Kidney epithelial cell (primary cell): ENCODE measurements around the gene RAP1GAP. TPM values are rescaled to one million over a fixed set of nuclear protein-coding genes. Genes with fewer than 3 reads are reported as not detected.

Experiments used
- DNase-seq: peaks from one replicate; pipeline ENCODE4 v3.0.0-alpha.2; 2010; ENCODE audit warnings: low read depth
- H3K27me3 ChIP-seq: 2 replicates; pipeline ENCODE4 v1.6.0; 2011; ENCODE audit warnings: low read length; ENCODE audit not compliant: control insufficient read depth, insufficient read depth
- H3K36me3 ChIP-seq: 2 replicates; pipeline ENCODE4 v1.5.1; 2011; ENCODE audit warnings: low read length; ENCODE audit not compliant: control insufficient read depth, insufficient read depth
- H3K4me3 ChIP-seq: 2 replicates; pipeline ENCODE4 v1.5.1; 2011; ENCODE audit warnings: low read depth, mild to moderate bottlenecking, control low read depth, low read length
- total RNA-seq: library from RNA; depleted of rRNA; stranded (reverse); fragments of >200 nt; gene quantifications from 2 replicates; pipeline ENCODE4 v1.2.3, GENCODE V29; 2015
- TF ChIP-seq, protein P1 (sequence below): IDR thresholded peaks from 2 replicates; pipeline ENCODE4 v1.5.1; 2011; ENCODE audit warnings: mild to moderate bottlenecking, moderate library complexity, low read length, control low read depth, inconsistent platforms; ENCODE audit not compliant: insufficient read depth, poor library complexity, severe bottlenecking

Gene RAP1GAP
- total RNA-seq, 1 donor from 2014 or later = 7.1 TPM

DNA sequence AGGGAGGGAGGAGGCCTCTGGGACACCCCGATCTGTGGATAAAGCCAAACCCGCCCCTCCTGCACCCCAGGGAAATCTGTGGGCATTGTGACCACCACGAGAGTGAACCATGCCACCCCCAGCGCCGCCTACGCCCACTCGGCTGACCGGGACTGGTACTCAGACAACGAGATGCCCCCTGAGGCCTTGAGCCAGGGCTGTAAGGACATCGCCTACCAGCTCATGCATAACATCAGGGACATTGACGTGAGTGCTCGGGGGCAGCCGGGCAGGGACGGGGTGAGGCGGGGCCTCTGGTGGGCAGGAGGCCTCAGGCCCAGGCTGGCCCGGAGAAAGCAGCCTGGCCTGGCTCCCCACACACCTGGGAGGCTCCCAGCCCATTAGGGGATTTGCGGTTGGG lies 105.2 kb downstream of the RAP1GAP start:
- no peak for DNase-seq
- TF ChIP-seq, protein P1, sequence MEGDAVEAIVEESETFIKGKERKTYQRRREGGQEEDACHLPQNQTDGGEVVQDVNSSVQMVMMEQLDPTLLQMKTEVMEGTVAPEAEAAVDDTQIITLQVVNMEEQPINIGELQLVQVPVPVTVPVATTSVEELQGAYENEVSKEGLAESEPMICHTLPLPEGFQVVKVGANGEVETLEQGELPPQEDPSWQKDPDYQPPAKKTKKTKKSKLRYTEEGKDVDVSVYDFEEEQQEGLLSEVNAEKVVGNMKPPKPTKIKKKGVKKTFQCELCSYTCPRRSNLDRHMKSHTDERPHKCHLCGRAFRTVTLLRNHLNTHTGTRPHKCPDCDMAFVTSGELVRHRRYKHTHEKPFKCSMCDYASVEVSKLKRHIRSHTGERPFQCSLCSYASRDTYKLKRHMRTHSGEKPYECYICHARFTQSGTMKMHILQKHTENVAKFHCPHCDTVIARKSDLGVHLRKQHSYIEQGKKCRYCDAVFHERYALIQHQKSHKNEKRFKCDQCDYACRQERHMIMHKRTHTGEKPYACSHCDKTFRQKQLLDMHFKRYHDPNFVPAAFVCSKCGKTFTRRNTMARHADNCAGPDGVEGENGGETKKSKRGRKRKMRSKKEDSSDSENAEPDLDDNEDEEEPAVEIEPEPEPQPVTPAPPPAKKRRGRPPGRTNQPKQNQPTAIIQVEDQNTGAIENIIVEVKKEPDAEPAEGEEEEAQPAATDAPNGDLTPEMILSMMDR = no peak
- no peak overlapping the region for H3K4me3 ChIP-seq
- no peaks in the 10 kb centered on the region for H3K27me3 ChIP-seq
- H3K36me3 ChIP-seq = no peaks in the 10 kb centered on the region

DNA sequence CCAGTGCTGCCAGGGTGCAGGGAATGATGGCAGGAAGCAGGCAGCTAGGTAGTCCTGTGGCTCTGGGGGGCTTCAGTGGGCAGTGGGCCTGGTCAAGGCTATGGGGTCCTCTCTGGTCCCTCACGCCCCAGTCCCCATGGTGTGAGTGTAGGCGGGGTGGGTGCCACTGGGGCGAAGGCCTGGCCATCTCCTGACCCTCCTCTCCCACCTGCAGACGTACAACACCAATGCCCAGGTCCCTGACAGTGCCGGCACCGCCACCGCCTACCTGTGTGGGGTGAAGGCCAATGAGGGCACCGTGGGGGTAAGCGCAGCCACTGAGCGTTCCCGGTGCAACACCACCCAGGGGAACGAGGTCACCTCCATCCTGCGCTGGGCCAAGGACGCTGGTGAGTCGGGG lies 106.3 kb downstream of the RAP1GAP start:
- no peak for DNase-seq
- Histone ChIP-seq H3K36me3 (no peaks in the 10 kb centered on the region), H3K4me3 (no peak overlapping the region), H3K27me3 (no peaks in the 10 kb centered on the region)
- TF ChIP-seq, protein P1 = no peak

DNA sequence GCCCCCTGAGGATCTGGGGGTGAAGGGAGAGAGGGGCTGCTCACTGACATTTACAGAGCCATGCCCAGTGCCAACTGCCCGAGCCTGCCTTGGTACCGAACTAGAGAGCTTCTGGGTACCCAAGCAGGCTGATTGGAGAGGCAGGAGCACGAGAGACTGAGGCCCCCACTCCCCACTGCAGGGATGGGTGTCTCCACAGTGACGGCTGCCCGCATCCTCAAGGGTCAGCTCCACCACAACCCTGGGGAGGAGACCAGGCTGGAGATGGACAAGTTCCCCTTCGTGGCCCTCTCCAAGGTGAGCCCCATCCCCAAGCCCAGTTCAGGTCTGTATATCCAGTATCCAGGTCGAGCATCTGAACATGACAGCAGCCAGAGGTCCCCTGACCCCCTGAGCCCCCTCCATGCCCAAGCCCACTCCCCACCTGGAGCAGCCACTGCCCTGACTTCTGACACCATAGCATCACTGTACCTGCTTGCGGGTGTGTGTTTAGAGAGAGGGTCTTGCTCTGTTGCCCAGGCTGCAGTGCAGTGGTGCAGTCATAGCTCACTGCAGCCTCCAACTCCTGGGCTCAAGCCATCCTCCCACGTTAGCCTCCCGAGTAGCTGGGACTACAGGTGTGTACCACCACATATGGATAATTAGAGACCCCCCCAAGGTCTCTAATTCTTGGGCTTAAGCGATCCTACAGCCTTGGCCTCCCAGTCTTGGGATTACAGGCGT lies 108.1 kb downstream of the RAP1GAP start:
- H3K4me3 ChIP-seq = no peak overlapping the region
- no peaks in the 10 kb centered on the region for H3K36me3 ChIP-seq
- H3K27me3 ChIP-seq = no peaks in the 10 kb centered on the region
- TF ChIP-seq, protein P1 = no peak
- no peak for DNase-seq

DNA sequence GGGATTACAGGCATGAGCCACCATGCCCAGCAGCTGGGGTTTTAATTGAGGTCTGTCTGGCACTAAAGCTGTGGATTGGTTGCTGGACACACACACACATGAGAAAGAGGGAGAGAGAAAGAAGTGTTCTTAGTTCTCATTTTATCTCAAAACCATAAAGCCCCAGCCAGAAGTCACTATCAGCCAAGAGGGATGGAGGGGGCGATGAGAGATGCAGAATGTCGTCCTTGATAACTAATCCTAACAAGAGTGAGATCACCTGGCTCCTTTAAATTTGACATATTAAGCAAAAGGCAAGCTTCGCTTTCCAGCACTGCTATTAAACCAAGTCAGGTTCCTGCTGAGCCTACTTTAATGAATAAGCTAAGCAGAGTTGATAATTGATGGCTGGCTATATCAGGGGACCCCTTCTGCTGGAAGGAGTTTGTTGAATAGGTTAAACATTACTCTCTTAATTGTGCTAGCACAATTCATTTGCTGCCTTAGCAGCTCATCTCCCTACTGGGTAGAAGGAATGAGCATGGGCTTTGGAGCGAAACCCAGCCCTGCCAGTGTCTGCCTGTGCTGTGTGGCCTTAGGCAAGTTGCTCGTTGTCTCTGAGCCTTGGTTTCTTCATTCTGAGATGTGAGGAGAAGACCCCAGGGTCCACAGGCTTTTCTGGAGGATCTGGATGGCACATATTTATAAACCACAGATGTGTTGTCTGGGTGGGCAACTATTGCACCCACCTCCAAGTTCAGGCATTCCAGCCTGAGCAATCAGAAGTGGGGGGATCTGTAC lies 109.2 kb downstream of the RAP1GAP start:
- Histone ChIP-seq H3K27me3 (no peaks in the 10 kb centered on the region), H3K4me3 (no peak overlapping the region), H3K36me3 (no peaks in the 10 kb centered on the region)
- no peak for DNase-seq
- TF ChIP-seq, protein P1 = no peak

DNA sequence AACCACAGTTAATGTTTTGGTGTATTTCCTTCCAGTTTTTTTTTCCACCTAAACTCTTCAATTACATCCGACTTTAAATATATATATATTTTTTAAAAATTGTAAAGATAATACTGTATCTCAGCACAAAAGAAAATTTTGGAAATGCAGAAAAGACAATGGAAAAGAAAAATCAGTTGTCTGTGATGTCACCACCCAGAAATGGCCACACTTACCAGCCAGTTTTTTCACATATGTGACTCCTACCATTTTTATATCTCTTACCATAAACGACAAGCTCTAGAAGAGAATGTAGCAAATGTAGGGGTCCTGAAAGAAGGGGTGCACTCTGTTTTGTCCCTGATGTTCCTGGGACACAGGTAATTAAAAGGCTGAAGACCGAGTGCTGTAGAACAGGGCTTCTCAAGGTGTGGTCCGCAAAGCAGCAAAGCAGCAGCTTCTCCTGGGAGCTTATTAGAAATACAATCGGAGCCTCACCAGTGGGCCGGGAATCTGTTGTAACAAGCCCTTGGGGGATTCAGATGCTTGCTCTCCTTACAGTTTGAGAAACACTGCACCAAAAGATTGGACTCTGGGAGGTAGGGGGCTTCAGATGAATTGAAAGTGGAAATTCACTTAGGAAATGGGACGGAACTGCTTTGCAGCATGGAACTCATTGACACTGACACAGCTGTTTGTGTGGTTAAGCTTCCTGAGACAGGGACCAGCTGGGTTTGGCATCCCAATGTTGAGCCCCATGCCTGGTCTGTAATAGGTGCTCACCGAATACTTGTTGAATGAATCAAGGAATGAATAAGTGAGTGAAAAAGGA lies 115.8 kb downstream of the RAP1GAP start:
- TF ChIP-seq, protein P1 = no peak
- DNase-seq = no peak
- H3K4me3 ChIP-seq = no peak overlapping the region
- no peaks in the 10 kb centered on the region for H3K36me3 ChIP-seq
- no peaks in the 10 kb centered on the region for H3K27me3 ChIP-seq
